Erythroblast (primary cell): Measurements from ENCODE around the gene WASF2.
"Not testable (repeated sequence)": the region's sequence is repeated elsewhere in the genome, so short reads cannot be mapped to it uniquely, and the experiment has no call there.

Source experiments
- DNase-seq, 2 experiments: peaks; one replicate each; lab custom pipeline; 2025; lab: John Stamatoyannopoulos, UW
- GATA1 ChIP-seq: IDR thresholded peaks from 2 replicates; pipeline ENCODE4 v1.6.1; 2011; ENCODE audit warnings: low read depth, mild to moderate bottlenecking, control low read depth, low read length, moderate library complexity
- POLR2A ChIP-seq: IDR thresholded peaks from 2 replicates; pipeline ENCODE4 v1.6.1; 2011; ENCODE audit warnings: mild to moderate bottlenecking, low read length

Gene WASF2

GRCh38 chr1:27491748-27492700, 2.1 kb upstream of the WASF2 start:
- no peak for DNase-seq
- TF ChIP-seq GATA1: no peak
- TF ChIP-seq POLR2A: no peak

GRCh38 chr1:27489501-27489972, 430 bp downstream of the WASF2 start:
- peak; percentile 78 to 82 for DNase-seq

GRCh38 chr1:27487966-27488884, 1.7 kb downstream of the WASF2 start:
- TF ChIP-seq GATA1 (no peak), POLR2A (peak; percentile 29)
- DNase-seq: peak in 1 of 2 experiments; percentile 54

More at GRCh38 chr1:27489501-27489972, 430 bp downstream of the WASF2 start:
- TF ChIP-seq GATA1 (no peak), POLR2A (no peak)

- DNase-seq: no peak
- TF ChIP-seq POLR2A (no peak), GATA1 (no peak)
Measured at GRCh38 chr1:27485363-27485762, 4.6 kb downstream of the WASF2 start.

- DNase-seq: no peak
- no peak for TF ChIP-seq POLR2A
Measured at GRCh38 chr1:27483659-27484058, 6.3 kb downstream of the WASF2 start.

- no peak for TF ChIP-seq POLR2A
- TF ChIP-seq GATA1: no peak
- no peak for DNase-seq
Measured at GRCh38 chr1:27481994-27482620, 7.9 kb downstream of the WASF2 start.

- DNase-seq: no peak
- TF ChIP-seq GATA1: no peak
- no peak for TF ChIP-seq POLR2A
Measured at GRCh38 chr1:27478098-27478497, 11.9 kb downstream of the WASF2 start.

- TF ChIP-seq POLR2A (no peak), GATA1 (no peak)
- no peak for DNase-seq
Measured at GRCh38 chr1:27476237-27476636, 13.7 kb downstream of the WASF2 start.

- no peak for TF ChIP-seq GATA1
- no peak for TF ChIP-seq POLR2A
Measured at GRCh38 chr1:27475720-27476119, 14.2 kb downstream of the WASF2 start.

GRCh38 chr1:27473755-27474154, 16.2 kb downstream of the WASF2 start:
- no peak for TF ChIP-seq GATA1
- TF ChIP-seq POLR2A: no peak
- DNase-seq: no peak

More at GRCh38 chr1:27475720-27476119, 14.2 kb downstream of the WASF2 start:
- DNase-seq: peak in 1 of 2 experiments; percentile 29

- DNase-seq: not testable (repeated sequence)
Measured at GRCh38 chr1:27472098-27472497, 17.9 kb downstream of the WASF2 start.

- TF ChIP-seq POLR2A (no peak), GATA1 (no peak)
Measured at GRCh38 chr1:27471477-27471876, 18.5 kb downstream of the WASF2 start.

GRCh38 chr1:27469334-27469733, 20.6 kb downstream of the WASF2 start:
- TF ChIP-seq GATA1: no peak
- no peak for TF ChIP-seq POLR2A

More at GRCh38 chr1:27471477-27471876, 18.5 kb downstream of the WASF2 start:
- no peak for DNase-seq

GRCh38 chr1:27468378-27468777, 21.6 kb downstream of the WASF2 start:
- DNase-seq: not testable (repeated sequence)

More at GRCh38 chr1:27469334-27469733, 20.6 kb downstream of the WASF2 start:
- DNase-seq: no peak
